GM18502 (cell line): ENCODE data around the gene CCN5.
"Not testable (repeated sequence)": the region's sequence is repeated elsewhere in the genome, so short reads cannot be mapped to it uniquely, and the experiment has no call there.

Source experiments
- ATAC-seq: cut with Tn5 transposase; IDR thresholded peaks from one replicate; pipeline ENCODE4 v1.9.1; 2021; ENCODE audit warnings: mild to moderate bottlenecking; ENCODE audit not compliant: unreplicated experiment, poor library complexity

Gene CCN5

DNA sequence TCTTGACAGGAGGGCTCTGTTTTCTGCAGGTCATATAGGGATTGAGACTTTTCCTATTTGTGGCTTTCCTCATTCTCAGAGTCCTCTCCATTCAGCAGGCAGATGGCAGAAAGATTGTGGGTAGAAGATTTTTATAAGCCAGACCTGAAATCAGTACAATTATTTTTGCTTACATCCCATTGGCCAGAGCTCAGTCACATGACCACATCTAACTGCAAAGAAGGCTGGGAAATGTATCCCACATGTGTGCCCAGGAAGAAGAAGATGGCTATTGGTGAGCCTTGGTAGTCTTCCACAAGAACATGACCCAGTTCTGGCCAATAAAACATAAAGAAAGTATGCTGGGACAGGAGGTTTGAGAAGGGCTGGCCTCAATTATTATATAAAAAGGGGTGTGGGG, 21.5 kb upstream of the CCN5 start:
- no peak for ATAC-seq

DNA sequence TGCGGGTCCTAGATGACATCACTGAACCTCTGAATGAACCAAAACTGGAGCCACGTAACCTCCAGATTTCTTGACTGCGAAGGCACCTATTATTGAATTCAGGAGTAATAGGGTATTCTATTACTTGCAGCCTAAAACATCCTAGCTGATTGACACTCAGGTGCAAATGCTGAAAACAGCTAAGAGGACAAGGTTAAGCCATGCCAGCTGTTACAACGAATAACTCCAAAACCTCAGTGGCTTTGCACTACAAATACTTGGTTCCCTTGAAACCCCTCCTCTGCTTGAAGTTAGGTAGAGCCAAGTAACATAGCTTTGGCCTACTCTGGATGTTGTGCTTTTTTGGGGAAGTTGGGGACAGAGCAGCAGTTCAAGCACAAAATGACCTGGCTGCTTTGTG, 21.0 kb upstream of the CCN5 start:
- ATAC-seq: no peak

DNA sequence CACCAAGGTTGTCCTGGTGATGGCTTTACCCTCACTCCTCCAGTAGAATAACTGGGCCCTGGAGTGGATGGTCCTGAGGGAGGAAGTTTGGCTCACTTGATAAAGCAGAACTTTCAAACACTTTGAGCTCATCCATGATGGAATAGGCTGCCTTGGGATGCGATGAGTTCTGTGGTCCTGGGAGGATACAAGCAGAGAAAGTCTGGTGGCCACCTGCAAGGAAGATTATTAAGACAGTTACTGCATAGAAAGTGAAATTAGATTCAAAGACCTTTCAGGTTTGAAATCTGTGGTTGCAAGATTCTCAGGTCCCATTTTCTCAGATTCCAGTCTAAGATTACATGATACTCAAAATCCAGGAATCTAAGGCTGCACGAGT, 19.9 kb upstream of the CCN5 start:
- ATAC-seq: no peak

DNA sequence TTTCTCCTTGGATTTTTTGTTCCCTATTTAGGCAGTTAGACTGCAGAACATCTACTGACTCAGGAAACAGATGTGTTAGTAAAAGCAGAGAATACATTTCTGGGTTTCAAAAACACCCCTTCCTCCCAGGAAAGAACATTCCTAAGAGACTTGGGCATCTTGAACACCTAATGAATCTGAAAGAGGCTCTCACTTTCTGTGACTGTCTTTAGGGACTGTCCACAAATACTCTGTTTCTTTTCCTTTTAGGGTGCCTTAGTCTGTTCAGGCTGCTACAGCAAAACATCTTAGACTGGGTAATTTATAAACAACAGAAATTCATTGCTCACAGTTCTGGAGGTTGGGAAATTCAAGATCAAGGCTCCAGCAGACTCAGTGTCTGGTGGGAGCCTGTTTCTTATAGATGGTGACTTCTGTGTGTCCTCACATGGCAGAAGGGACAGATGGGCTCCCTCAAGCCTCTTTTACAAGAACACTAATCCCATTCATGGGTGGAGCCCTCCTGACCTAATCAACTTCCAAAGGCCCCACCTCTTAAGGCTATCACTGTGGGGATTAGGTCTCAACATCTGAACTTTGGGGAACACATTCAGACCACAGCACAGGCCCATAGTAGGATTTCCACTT, 19.4 kb upstream of the CCN5 start:
- ATAC-seq: no peak

- no peak for ATAC-seq
Observed at GRCh38 chr20:44696315-44696714, 18.9 kb upstream of the CCN5 start.

DNA sequence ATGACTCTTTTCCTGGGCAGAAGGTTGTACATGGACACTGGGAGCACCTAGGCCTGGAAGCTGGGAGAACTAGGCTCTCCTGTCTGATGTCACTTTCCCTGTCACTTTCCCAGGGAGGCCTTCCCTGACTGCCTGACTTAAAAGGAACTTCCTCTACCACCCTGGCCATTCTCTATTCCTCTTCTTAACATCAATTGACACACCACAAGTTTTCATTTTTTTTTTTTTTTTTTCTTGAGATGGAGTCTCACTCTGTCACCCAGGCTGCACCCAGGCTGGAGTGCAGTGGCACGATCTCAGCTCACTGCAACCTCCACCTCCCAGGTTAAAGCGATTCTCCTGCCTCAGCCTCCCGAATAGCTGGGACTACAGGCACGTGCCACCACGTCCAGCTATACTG, 18.1 kb upstream of the CCN5 start:
- not testable (repeated sequence) for ATAC-seq

DNA sequence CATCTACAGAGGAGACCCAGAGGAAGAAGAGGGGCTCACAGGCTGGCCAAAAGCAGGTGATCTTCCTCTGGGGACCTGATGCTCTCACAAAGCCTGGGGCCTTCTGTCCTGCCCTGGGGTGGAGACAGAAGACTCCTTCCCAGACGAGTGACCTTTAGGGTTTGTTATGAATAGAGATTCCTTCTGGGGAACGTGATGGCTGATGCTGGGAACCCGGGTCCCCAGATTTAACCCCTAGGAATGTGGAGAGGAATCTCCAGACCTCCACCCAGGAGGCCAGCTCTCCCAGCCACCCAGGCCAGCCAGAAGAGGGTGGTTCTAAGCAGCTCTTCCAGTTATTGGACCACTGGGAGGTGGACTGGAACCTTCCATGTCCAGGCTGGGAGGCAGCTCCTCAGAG, 16.8 kb upstream of the CCN5 start:
- ATAC-seq: no peak

DNA sequence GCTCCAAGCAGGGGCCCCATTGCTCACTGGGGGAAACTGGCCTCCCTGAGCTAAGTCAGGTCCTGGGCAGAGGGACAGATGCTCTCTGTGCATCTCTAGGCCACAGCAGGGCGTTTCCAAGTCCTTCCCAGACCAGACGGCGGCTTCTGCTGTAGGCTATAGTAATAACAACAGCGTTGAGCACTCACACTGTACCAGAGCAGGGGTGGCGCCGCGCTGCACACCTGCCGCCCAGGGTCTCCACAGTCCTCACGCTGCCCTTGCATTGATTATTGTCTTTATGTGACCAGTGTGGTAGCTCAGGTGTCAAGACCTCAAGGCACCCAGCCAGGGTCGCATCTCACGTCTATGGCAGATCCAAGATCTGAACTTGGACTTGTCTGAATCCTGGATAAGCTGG, 14.9 kb upstream of the CCN5 start:
- ATAC-seq: no peak

GRCh38 chr20:44701118-44701857, 13.9 kb upstream of the CCN5 start:
- ATAC-seq: no peak

DNA sequence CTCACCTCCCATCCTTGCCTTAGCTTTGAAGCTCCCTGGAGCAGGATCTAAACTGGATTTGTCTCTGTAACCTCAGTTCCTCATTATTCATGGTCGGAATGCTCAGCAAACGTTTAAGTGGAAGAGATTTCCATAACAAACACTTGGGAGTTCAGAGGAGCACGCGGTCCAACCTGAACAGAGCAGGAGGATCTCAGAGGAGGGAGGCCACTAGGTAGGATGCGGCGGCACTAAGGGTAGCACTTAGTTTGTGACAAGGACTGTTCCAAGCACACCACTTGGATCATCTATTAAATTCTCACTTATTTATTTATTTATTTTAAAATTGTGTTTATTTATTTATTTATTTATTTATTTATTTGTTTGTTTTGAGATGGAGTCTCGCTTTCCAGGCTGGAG, 13.3 kb upstream of the CCN5 start:
- ATAC-seq: no peak

GRCh38 chr20:44702776-44703175, 12.4 kb upstream of the CCN5 start:
- ATAC-seq: no peak

DNA sequence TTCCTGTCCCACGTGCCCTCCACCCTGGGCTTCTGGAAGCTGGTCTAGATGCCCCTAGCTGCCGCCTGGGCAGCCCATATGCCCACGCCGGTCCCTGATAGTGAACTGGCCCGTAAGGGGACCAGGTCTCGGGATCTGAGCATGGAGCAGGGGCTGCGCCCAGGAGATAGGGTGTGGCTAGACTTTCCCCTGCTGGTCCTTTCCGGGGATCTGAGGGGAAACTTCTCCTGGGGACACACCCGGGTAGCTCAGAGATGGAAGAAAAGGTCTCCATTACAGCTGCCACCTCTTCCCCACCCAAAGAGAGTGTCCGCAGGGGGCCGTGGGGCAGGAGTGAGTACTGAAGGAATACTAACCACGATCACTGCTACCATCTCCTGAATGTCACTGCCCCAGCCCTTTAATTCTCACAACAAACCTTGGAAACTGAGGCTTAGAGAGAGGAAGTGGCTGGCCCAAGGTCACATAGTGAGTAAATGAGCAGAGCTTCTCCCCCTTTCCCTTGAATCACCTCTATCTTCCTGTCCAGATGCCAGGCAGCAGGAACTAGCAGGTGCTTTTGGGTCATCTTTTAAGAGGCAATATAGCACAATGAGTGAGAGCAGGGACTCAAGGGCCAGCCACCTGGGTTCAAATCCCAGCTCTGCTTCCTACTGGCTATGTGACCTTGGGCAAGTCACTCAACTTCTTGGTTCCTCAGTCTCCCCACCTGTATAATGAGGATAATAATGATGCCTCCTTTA, 11.8 kb upstream of the CCN5 start:
- no peak for ATAC-seq

DNA sequence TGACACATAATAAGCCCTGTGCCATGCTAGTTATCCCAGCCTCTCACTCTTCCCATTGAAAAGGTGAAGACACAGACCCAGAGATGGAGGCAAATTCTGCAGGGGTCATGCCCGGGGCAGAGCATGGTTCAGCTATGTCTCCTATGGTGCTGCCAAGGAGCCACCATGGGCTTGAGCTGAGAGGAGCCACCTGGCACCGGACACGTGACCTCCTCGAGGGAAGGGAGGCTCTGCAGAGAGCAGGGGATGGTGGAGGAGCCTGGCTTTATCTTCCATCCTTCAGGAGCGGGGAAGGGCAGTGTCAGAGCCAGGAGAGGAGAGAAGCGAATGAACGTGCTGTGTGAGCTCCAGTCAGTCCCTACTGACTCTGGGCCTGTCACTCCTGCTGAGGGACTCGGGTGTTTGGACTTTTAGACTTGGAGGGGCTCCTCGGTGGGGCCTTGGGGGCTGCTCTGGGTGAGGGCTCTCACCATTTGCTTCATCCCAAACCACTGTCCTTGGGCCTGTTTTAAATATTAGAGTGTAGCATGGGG, 11.1 kb upstream of the CCN5 start:
- ATAC-seq: no peak

GRCh38 chr20:44704551-44704971, 10.6 kb upstream of the CCN5 start:
- no peak for ATAC-seq

DNA sequence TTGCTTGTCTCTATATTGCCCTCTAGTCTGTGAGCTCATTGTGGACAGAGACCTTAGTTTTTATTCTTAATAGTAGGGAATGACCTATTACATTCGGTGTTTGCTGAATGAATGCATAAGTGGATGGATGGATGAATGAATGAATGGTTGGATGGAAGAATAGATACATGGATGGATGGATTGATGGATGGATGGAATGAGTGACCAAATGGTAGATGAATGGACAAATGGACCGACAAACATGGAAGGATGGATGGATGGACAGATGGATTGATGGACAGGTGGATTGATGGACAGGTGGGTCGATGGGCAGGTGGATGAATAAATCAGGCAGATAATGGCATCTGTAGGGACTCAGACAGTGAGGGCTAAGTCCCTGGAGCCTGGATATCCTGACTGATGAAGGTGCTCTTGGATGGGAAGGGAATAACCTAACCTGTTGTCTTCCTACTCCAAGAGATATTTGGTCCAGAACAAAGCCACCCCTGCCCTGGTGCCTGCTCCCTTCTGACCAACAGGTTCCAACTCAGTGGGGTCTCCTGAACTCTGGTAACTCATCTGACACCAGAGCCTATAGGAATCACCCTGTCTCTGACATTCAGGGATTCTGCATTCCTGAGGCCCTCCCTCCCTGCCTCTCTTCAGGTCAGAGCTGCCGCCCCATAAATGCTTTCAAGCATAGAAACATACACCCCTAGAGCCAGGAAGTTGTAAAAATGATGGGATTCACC, 9.6 kb upstream of the CCN5 start:
- ATAC-seq: no peak

- ATAC-seq: no peak
Observed at GRCh38 chr20:44706301-44707017, 8.7 kb upstream of the CCN5 start.

DNA sequence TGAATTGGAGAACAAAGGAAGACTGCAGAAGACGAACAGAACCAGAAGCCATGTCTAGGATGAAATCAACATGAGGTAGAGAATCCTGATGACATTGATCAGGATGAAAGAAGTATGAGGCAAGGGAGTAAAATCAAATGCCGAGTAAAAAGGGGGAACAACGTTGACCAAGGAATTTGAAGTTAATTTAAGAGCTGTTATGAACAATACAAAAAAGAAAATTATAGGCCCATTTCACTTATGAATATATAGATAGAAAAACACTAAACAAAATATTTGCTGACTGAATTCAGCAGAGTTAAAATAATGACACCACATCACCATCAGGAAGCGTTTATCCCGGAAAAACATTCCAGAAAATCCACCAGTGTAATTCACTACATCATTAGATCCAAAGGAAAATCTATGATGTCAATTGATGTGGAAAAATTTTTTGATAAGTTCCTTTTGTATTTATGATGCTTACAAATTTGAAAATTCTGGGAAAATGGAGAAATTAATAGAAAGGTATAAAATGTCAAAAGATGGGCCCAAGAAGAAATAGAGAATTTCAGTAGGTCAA, 8.1 kb upstream of the CCN5 start:
- no peak for ATAC-seq

- ATAC-seq: no peak
Observed at GRCh38 chr20:44709380-44709779, 5.8 kb upstream of the CCN5 start.

GRCh38 chr20:44709797-44710196, 5.4 kb upstream of the CCN5 start:
- no peak for ATAC-seq

- no peak for ATAC-seq
Observed at GRCh38 chr20:44711237-44711636, 3.9 kb upstream of the CCN5 start.
